OCI-LY7 (cell line): ENCODE data around the gene GPC3. TPM values are rescaled to one million over a fixed set of nuclear protein-coding genes. Genes with fewer than 3 reads are reported as not detected.

Source experiments
- BruUV-seq: library from RNA; stranded (reverse); fragments of 400-500 nt; replicated peaks from 2 replicates; lab custom pipeline; 2021; lab: Mats Ljungman, UMichigan
- CTCF ChIA-PET: fragments of 300-600 bp; sonication (Branson Sonifier 250); formaldehyde crosslinking; loops from one replicate; lab custom pipeline; 2022; ENCODE audit warnings: antibody characterized with exemption; ENCODE audit not compliant: unreplicated experiment; lab: Charles Lee
- POLR2A ChIA-PET: fragments of 300-600 bp; sonication (Branson Sonifier 250); formaldehyde crosslinking; loops from one replicate; lab custom pipeline; 2022; ENCODE audit warnings: antibody characterized with exemption; lab: Charles Lee
- DNase-seq: peaks from one replicate; pipeline ENCODE4 v3.0.0-alpha.2; 2015; ENCODE audit warnings: low spot score
- H2AFZ ChIP-seq: fragments of 200-600 bp; sonication (generic), shearing (Covaris generic); 2 replicates; pipeline ENCODE4 v1.6.1; 2014; ENCODE audit warnings: mild to moderate bottlenecking, antibody characterized with exemption, low read length, moderate library complexity
- H3K27ac ChIP-seq: fragments of 200-600 bp; sonication (generic); 2 replicates; pipeline ENCODE4 v1.5.1; 2014; ENCODE audit warnings: mixed run types, low read depth, mild to moderate bottlenecking, moderate library complexity, low read length, inconsistent platforms; ENCODE audit not compliant: poor library complexity, severe bottlenecking
- H3K36me3 ChIP-seq: fragments of 200-600 bp; sonication (generic); 2 replicates; pipeline ENCODE4 v1.6.1; 2014; ENCODE audit warnings: mild to moderate bottlenecking, antibody characterized with exemption, low read length, moderate library complexity, mixed read lengths; ENCODE audit not compliant: insufficient read depth
- H3K4me1 ChIP-seq: fragments of 200-600 bp; sonication (generic); 2 replicates; pipeline ENCODE4 v1.5.1; 2014; ENCODE audit warnings: mild to moderate bottlenecking, low read length; ENCODE audit not compliant: insufficient read depth, poor library complexity, severe bottlenecking
- H3K4me2 ChIP-seq: fragments of 200-600 bp; sonication (generic); 2 replicates; pipeline ENCODE4 v1.6.1; 2014; ENCODE audit warnings: mild to moderate bottlenecking, low read length
- H3K4me3 ChIP-seq: fragments of 200-600 bp; sonication (generic); 2 replicates; pipeline ENCODE4 v1.5.1; 2014; ENCODE audit warnings: mild to moderate bottlenecking, low read depth, low read length; ENCODE audit not compliant: poor library complexity, severe bottlenecking
- H3K79me2 ChIP-seq: fragments of 200-600 bp; sonication (generic); 2 replicates; pipeline ENCODE4 v1.6.1; 2016; ENCODE audit warnings: low read depth, mild to moderate bottlenecking, low read length, moderate library complexity, mixed read lengths; ENCODE audit not compliant: insufficient read depth
- H3K9me2 ChIP-seq: fragments of 200-600 bp; sonication (generic); 2 replicates; pipeline ENCODE4 v1.6.1; 2016; ENCODE audit warnings: mild to moderate bottlenecking, low read length, mixed read lengths; ENCODE audit not compliant: insufficient read depth
- H3K9me3 ChIP-seq: fragments of 200-600 bp; sonication (generic); 2 replicates; pipeline ENCODE4 v1.6.1; 2014; ENCODE audit warnings: mild to moderate bottlenecking, mixed run types, low read length, mixed read lengths
- H4K20me1 ChIP-seq: fragments of 200-600 bp; sonication (generic); 2 replicates; pipeline ENCODE4 v1.6.1; 2014; ENCODE audit warnings: mild to moderate bottlenecking, antibody characterized with exemption, low read length, moderate library complexity, mixed read lengths; ENCODE audit not compliant: insufficient read depth
- EZH2phosphoT487 ChIP-seq: fragments of 200-600 bp; sonication (generic); IDR thresholded peaks from 2 replicates; pipeline ENCODE4 v1.6.1; 2018; ENCODE audit warnings: low read depth, borderline replicate concordance, mild to moderate bottlenecking, mixed run types, antibody characterized with exemption, low read length, moderate library complexity, mixed read lengths
- intact Hi-C: fragments of 100-400 bp; cut with micrococcal nuclease; formaldehyde crosslinking; loops from one replicate; pipeline ENCODE4 v1.10.0; 2022; ENCODE audit not compliant: unreplicated experiment
- total RNA-seq, 2 experiments: library from RNA; depleted of rRNA in 1 of 2; stranded (reverse); fragments of >200 nt in 1 of 2; shearing (Covaris generic) in 1 of 2; gene quantifications; 2 replicates each; pipeline ENCODE4 v1.2.3, GENCODE V29; 2014 to 2022
- TF ChIP-seq, protein P1 (sequence below): fragments of 200-600 bp; sonication (generic); conservative IDR thresholded peaks from 2 replicates; pipeline ENCODE4 v1.5.1; 2014; ENCODE audit warnings: mild to moderate bottlenecking, antibody characterized with exemption, low read length, moderate library complexity, mixed read lengths

Gene GPC3
- total RNA-seq, 2 experiments from 2014 or later, result not detected

DNA sequence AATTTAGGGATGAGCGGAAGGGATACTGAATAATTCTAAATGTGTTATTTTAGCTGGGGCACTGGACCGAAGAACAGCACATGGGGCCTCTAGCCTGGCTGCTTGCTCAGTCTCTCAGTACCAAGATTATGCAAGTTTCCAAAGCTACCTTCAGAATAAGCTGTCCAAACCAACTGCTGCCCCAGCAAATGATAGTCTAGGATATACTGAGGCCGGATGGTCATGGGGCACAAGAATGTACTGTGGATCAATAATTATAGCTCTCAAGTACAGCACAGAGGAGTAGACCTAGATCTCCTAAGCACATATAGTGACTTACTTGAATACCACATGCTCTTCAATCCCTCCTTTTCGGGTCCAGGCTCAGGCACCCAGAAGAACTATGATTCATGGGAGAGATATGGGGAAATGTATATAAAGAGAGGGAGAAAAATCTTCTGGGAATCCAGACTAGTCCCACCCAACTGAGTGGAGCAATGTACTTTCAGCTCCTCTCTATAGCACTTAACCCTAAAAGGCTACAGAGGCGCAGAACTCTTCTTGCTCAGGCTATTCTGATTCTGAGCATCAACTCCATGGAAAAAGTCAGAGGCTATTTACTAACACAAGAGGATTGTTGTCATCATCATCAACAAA, 409.8 kb downstream of the GPC3 start:
- no peak for TF ChIP-seq EZH2phosphoT487
- TF ChIP-seq, protein P1, sequence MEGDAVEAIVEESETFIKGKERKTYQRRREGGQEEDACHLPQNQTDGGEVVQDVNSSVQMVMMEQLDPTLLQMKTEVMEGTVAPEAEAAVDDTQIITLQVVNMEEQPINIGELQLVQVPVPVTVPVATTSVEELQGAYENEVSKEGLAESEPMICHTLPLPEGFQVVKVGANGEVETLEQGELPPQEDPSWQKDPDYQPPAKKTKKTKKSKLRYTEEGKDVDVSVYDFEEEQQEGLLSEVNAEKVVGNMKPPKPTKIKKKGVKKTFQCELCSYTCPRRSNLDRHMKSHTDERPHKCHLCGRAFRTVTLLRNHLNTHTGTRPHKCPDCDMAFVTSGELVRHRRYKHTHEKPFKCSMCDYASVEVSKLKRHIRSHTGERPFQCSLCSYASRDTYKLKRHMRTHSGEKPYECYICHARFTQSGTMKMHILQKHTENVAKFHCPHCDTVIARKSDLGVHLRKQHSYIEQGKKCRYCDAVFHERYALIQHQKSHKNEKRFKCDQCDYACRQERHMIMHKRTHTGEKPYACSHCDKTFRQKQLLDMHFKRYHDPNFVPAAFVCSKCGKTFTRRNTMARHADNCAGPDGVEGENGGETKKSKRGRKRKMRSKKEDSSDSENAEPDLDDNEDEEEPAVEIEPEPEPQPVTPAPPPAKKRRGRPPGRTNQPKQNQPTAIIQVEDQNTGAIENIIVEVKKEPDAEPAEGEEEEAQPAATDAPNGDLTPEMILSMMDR, result no peak
- H3K27ac ChIP-seq, result no peak overlapping the region
- no peaks in the 10 kb centered on the region for H3K4me1 ChIP-seq
- H3K9me3 ChIP-seq, result no peaks in the 10 kb centered on the region
- H3K4me2 ChIP-seq, result no peak overlapping the region
- intact Hi-C loops, result no loop called here
- no peaks in the 10 kb centered on the region for H3K79me2 ChIP-seq
- BruUV-seq, result no TSS peak
- no peak for DNase-seq
- no peak overlapping the region for H2AFZ ChIP-seq
- H3K36me3 ChIP-seq, result no peaks in the 10 kb centered on the region
- POLR2A ChIA-PET, result no interaction called here
- no peaks in the 10 kb centered on the region for H4K20me1 ChIP-seq
- no peak overlapping the region for H3K4me3 ChIP-seq
- CTCF ChIA-PET, result no interaction called here
- H3K9me2 ChIP-seq, result no peaks in the 10 kb centered on the region

DNA sequence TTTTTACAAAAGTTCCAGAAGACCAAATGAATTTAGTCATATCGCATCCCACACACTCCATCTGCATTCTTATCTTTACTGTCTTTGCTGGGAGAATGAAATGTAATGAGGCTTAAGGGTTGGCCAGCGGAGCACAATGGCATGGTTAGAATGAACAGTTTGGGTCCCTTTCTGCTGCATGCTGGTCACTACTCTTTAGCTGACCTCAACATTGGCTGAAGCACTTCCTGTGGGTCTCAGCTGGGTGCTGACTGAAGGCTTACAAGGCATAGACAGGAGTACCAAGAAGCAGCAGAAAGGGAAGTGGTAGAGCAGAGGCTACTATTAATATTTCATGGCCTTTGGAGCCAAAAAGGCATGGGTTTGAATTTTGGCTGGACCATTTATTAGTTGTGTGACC, 410.7 kb downstream of the GPC3 start:
- ChIA-PET CTCF (no interaction called here), POLR2A (no interaction called here)
- H3K27ac ChIP-seq, result no peak overlapping the region
- H3K9me3 ChIP-seq, result no peaks in the 10 kb centered on the region
- H3K4me2 ChIP-seq, result no peak overlapping the region
- H3K4me3 ChIP-seq, result no peak overlapping the region
- no peaks in the 10 kb centered on the region for H3K4me1 ChIP-seq
- no peak for DNase-seq
- BruUV-seq, result no TSS peak
- intact Hi-C loops, result no loop called here
- TF ChIP-seq, protein P1, result no peak
- TF ChIP-seq EZH2phosphoT487, result no peak
- H4K20me1 ChIP-seq, result no peaks in the 10 kb centered on the region
- H3K79me2 ChIP-seq, result no peaks in the 10 kb centered on the region
- H2AFZ ChIP-seq, result no peak overlapping the region
- no peaks in the 10 kb centered on the region for H3K9me2 ChIP-seq
- no peaks in the 10 kb centered on the region for H3K36me3 ChIP-seq

- TF ChIP-seq, protein P1, result no peak
- no peak for TF ChIP-seq EZH2phosphoT487
- DNase-seq, result no peak
- no peaks in the 10 kb centered on the region for H3K9me3 ChIP-seq
- H3K9me2 ChIP-seq, result no peaks in the 10 kb centered on the region
- ChIA-PET POLR2A (no interaction called here), CTCF (no interaction called here)
- H3K4me3 ChIP-seq, result no peak overlapping the region
- intact Hi-C loops, result no loop called here
- H3K36me3 ChIP-seq, result no peaks in the 10 kb centered on the region
- no peak overlapping the region for H3K27ac ChIP-seq
- no peak overlapping the region for H2AFZ ChIP-seq
- no peaks in the 10 kb centered on the region for H4K20me1 ChIP-seq
- no TSS peak for BruUV-seq
- H3K79me2 ChIP-seq, result no peaks in the 10 kb centered on the region
- H3K4me2 ChIP-seq, result no peak overlapping the region
- no peaks in the 10 kb centered on the region for H3K4me1 ChIP-seq
These were observed 414.8 kb downstream of the GPC3 start for GRCh38 chrX:133570549-133570948.
